Activated T-cell treated with anti-CD3 and anti-CD28 coated beads, Interleukin-2, amount 50 U/mL, for 48 hours (primary cell): ENCODE measurements around the gene PDCD2L.
"Not testable (repeated sequence)": the region's sequence is repeated elsewhere in the genome, so short reads cannot be mapped to it uniquely, and the experiment has no call there.

Experiments
- DNase-seq, 2 experiments: peaks; one replicate each; pipeline ENCODE4 v3.0.0-alpha.2; 2020

Gene PDCD2L

GRCh38 chr19:34375598-34375997 lies 28.6 kb upstream of the PDCD2L start:
- no peak for DNase-seq

GRCh38 chr19:34380639-34381241 lies 23.5 kb upstream of the PDCD2L start:
- no peak for DNase-seq

GRCh38 chr19:34381399-34382251 lies 22.6 kb upstream of the PDCD2L start:
- DNase-seq, result no peak

- no peak for DNase-seq
Measured at GRCh38 chr19:34382471-34382870, 21.7 kb upstream of the PDCD2L start.

GRCh38 chr19:34383599-34383998 lies 20.6 kb upstream of the PDCD2L start:
- DNase-seq, result no peak

GRCh38 chr19:34386645-34387445 lies 17.4 kb upstream of the PDCD2L start:
- DNase-seq, result no peak

- DNase-seq, result no peak
Measured at GRCh38 chr19:34387446-34387810, 16.8 kb upstream of the PDCD2L start.

- not testable (repeated sequence) for DNase-seq
Measured at GRCh38 chr19:34388745-34389144, 15.5 kb upstream of the PDCD2L start.

GRCh38 chr19:34391813-34392212 lies 12.4 kb upstream of the PDCD2L start:
- DNase-seq, result no peak

- no peak for DNase-seq
Measured at GRCh38 chr19:34393031-34393430, 11.2 kb upstream of the PDCD2L start.

- DNase-seq, result no peak
Measured at GRCh38 chr19:34393629-34394028, 10.6 kb upstream of the PDCD2L start.

GRCh38 chr19:34397853-34398252 lies 6.3 kb upstream of the PDCD2L start:
- DNase-seq, result no peak

- no peak for DNase-seq
Measured at GRCh38 chr19:34399886-34400285, 4.3 kb upstream of the PDCD2L start.

GRCh38 chr19:34400844-34401243 lies 3.4 kb upstream of the PDCD2L start:
- not testable (repeated sequence) for DNase-seq

- DNase-seq, result no peak
Measured at GRCh38 chr19:34402074-34402600, 2.1 kb upstream of the PDCD2L start.

- DNase-seq, result no peak
Measured at GRCh38 chr19:34403784-34404108, 453 bp upstream of the PDCD2L start.

- DNase-seq, result no peak
Measured at GRCh38 chr19:34405892-34406660, 1.9 kb downstream of the PDCD2L start.

GRCh38 chr19:34408411-34408810 lies 4.2 kb downstream of the PDCD2L start:
- DNase-seq, result no peak

- no peak for DNase-seq
Measured at GRCh38 chr19:34409189-34410164, 5.3 kb downstream of the PDCD2L start.

- no peak for DNase-seq
Measured at GRCh38 chr19:34411216-34411615, 7.0 kb downstream of the PDCD2L start.

GRCh38 chr19:34416021-34416545 lies 11.9 kb downstream of the PDCD2L start:
- no peak for DNase-seq
